NCI-H2107 treated with DMSO at 0.1 percent for 48 hours (cell line): ENCODE data around the gene SELENON.
A peak's percentile ranks its signal among the peaks of the same experiment; 100 is the strongest.

Experiments
- DNase-seq: peaks from one replicate; lab custom pipeline; 2025; ENCODE audit not compliant: unreplicated experiment; lab: John Stamatoyannopoulos, UW

SELENON gene

GRCh38 chr1:25799935-25800702 lies at the start of gene SELENON:
Gene SELENON, plus strand, starts transcription at chr1:25800193. Its CDS starts 38 bp downstream, at chr1:25800231.
- DNase-seq: no peak

- DNase-seq: no peak
These were observed 48.9 kb upstream of the SELENON start for GRCh38 chr1:25750923-25751605.

- DNase-seq: no peak
These were observed 45.4 kb upstream of the SELENON start for GRCh38 chr1:25754470-25755181.

GRCh38 chr1:25755475-25756125 lies 44.4 kb upstream of the SELENON start:
- DNase-seq: no peak

- DNase-seq: no peak
These were observed 43.8 kb upstream of the SELENON start for GRCh38 chr1:25756215-25756614.

GRCh38 chr1:25757151-25757845 lies 42.7 kb upstream of the SELENON start:
- DNase-seq: no peak

- DNase-seq: no peak
These were observed 42.2 kb upstream of the SELENON start for GRCh38 chr1:25757846-25758185.

GRCh38 chr1:25758466-25759070 lies 41.4 kb upstream of the SELENON start:
- DNase-seq: no peak

- DNase-seq: no peak
These were observed 39.8 kb upstream of the SELENON start for GRCh38 chr1:25760122-25760719.

GRCh38 chr1:25760871-25761270 lies 39.1 kb upstream of the SELENON start:
- DNase-seq: no peak

GRCh38 chr1:25763493-25763892 lies 36.5 kb upstream of the SELENON start:
- DNase-seq: no peak

GRCh38 chr1:25765136-25765922 lies 34.7 kb upstream of the SELENON start:
- no peak for DNase-seq

GRCh38 chr1:25765923-25766589 lies 33.9 kb upstream of the SELENON start:
- DNase-seq: peak; percentile 77

- DNase-seq: no peak
These were observed 33.1 kb upstream of the SELENON start for GRCh38 chr1:25766721-25767436.

- DNase-seq: no peak
These were observed 32.6 kb upstream of the SELENON start for GRCh38 chr1:25767437-25767770.

GRCh38 chr1:25768999-25769398 lies 31.0 kb upstream of the SELENON start:
- no peak for DNase-seq

GRCh38 chr1:25769625-25770383 lies 30.2 kb upstream of the SELENON start:
- no peak for DNase-seq
